GM21447 (cell line): ENCODE data around the gene SHTN1.

Source experiments
- ATAC-seq: cut with Tn5 transposase; IDR thresholded peaks from one replicate; pipeline ENCODE4 v1.9.1; 2021; ENCODE audit not compliant: unreplicated experiment

The SHTN1 gene

DNA sequence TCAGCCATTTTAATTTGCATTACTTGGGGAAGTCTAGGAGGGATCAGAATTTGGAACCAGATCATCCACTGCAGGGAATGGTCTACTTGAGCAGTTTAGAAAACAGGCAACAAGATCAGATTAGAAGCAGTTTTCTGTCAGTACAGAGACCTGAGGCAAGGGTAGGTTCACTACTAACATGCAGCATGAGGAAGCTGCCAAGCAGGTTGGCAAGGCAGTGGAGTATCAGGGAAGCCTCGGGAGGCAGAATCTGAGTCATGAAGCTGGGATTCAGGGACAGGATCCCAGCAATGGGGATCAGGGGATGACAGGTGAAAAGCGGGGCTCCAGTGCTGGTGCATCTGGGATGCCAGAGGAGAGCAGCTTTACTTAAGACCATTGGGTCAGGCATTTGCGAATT is 127.6 kb downstream of the SHTN1 start:
- no peak for ATAC-seq

DNA sequence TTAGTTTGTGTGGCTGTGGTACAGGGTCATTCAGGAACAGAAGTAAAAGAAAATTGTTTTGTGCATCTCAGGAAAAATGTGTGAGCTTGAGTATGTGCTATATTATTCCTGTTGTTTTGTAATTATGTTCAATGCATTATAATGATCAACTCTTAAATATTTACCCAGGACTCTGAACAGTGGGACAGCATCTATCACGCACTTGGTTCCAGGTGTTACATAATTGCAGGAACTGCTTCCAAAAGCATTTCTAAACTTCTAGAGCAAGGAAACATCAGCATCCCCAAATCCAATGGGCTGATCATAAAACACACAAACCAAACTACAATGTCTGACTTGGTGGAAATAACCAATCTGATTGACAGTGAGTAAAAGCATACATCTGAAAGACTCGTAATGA is 129.1 kb downstream of the SHTN1 start:
- ATAC-seq = no peak

GRCh38 chr10:116873134-116873533 is 131.9 kb downstream of the SHTN1 start:
- ATAC-seq = no peak

GRCh38 chr10:116870949-116871348 is 134.0 kb downstream of the SHTN1 start:
- no peak for ATAC-seq

- no peak for ATAC-seq
Measured at GRCh38 chr10:116868722-116869121, 136.3 kb downstream of the SHTN1 start.

DNA sequence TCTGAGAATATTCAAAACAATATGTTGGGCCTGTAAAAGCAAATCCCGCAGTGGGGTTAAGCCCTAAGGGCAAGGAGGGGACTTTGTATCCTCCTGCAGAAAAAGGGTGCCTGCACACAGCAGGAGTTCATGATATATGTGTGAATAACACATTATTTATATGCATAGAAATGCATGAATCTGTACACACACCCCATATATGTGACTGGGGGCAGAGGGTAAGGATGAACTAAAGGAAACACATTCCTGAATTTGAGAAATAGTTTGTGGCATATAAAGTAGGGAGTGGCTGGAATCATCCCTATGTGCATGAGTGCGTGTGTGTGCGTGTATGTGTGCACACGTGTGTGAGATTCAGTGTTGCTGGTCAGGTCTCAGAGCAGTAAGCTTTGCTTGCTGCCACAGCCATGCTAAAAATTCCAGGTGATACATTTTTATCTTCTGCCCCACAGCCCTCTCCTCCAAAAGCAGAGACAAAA is 136.8 kb downstream of the SHTN1 start:
- ATAC-seq = no peak

DNA sequence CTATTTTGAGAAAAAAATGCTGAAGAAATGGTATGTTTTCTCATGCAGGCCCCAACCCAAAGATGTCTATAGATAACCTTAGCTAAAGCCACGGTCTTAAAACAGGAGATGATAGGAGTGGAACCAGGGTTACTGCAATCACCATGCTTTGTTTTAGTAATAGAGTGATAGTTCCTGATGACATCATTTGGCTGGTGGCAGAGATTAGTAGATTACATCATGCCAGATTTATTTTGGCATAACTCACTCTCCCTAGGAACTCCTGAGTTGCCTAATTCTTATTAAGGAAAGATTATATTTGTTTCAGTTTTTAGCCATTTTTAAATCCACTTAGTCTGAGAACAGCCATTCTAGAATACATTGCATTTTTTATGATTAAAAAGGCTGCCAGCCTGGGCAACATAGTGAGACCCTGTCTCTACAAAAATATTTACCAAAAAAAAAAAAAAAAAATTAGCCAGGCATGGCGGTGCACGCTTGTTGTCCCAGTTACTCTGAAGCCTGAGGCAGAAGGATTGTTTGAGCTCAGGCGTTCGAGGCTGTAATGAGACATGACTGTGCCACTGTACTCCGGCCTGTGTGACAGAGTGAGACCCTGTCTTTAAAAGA is 137.9 kb downstream of the SHTN1 start:
- no peak for ATAC-seq

DNA sequence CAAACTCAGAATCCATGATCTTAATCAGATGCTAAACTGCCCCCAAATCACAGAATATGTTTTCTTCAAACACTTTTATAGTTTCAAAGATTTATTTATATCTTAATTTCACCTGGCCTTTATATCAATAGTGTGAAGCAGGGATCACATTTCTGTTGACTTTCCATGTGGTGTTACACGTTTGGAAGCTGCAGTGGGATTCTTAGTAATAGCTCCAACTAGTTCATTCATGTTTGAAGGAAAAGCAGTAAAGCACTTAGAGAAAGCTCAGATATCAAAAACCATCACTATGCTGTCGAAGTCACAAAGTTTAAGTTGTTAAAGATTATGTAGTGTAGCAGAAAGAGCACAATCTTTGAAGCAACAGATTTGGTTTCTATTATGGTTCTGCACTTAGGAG is 138.9 kb downstream of the SHTN1 start:
- no peak for ATAC-seq

DNA sequence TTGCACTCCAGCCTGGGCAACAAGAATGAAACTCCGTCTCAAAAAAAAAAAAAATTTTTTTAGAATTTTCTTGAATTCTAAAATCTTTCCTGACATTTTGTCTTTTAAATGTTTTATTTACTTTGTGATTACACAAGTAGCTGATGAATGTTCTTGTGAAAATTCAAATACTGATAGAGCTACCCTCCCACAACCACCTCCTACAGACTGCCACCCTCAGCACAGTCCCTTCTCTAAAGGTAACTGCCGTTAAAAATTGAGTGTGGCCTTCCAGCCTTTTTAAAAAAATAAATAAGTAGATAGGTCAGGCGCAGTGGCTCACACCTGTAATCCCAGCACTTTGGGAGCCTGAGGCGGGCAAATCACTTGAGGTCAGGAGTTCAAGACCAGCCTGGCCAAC is 140.6 kb downstream of the SHTN1 start:
- no peak for ATAC-seq

- ATAC-seq = no peak
Measured at GRCh38 chr10:116861796-116862195, 143.2 kb downstream of the SHTN1 start.

- ATAC-seq = no peak
Measured at GRCh38 chr10:116857156-116857555, 147.8 kb downstream of the SHTN1 start.

GRCh38 chr10:116853701-116854100 is 151.3 kb downstream of the SHTN1 start:
- no peak for ATAC-seq

DNA sequence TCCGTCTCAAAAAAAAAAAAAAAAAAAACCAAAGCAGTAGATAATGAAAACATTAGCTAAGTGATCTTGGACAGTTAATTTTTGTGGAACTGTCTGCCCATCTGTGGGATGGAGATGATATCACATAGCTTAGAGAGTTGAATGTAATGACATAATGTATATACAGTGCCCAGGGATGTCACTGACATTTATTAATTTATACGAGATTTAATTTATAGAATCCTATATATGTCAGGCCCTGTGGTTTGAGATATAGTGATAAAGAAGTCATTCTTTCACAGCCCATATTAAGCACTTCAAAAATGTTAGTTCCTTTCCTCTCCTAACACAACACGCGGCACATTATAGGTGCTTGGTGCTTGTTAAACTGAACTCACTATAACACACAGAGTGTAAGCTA is 151.7 kb downstream of the SHTN1 start:
- no peak for ATAC-seq

DNA sequence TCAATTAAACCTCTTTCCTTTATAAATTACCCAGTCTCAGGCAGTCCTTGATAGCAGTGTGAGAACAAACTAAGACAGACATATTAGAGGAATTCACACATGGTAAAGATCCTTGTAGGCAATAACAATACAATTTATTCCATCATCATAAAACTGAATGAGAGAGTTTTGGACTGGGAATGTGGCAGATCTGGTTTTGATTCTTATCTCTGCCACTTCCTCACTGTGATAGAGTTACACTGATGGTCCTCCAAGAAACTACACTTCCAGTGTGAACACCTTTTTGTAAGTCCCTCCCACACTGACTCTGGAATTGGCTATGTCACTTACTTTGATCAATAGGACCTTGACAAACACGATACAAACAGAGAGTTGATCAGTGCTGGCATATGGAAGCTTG is 152.7 kb downstream of the SHTN1 start:
- ATAC-seq = no peak

DNA sequence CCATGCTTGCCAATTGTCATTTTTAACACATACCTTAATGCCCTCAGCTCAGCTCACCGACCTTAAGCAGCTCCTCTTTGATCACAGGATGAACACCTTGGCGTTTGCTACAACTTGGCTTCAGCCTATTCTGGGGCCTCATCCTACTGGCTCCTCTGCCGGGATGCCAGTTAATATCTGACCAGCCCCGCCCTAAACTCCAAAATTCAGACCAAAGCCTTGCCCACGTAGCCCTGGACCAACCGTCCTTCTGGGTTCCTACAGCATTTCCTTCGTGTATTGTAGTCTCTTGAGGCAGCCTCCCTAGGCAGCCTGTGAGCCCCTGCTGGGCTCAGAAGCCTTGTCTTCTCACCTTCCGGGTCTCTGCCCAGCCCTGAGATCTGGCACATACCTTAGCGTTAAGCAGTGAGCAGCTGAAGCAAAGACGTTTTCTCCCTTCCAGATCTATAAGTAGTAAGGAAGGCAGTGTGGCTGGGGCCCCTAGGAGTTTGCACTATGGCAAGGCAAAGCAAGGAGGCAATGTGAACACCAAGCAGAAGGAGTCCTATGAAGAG is 154.9 kb downstream of the SHTN1 start:
- no peak for ATAC-seq

DNA sequence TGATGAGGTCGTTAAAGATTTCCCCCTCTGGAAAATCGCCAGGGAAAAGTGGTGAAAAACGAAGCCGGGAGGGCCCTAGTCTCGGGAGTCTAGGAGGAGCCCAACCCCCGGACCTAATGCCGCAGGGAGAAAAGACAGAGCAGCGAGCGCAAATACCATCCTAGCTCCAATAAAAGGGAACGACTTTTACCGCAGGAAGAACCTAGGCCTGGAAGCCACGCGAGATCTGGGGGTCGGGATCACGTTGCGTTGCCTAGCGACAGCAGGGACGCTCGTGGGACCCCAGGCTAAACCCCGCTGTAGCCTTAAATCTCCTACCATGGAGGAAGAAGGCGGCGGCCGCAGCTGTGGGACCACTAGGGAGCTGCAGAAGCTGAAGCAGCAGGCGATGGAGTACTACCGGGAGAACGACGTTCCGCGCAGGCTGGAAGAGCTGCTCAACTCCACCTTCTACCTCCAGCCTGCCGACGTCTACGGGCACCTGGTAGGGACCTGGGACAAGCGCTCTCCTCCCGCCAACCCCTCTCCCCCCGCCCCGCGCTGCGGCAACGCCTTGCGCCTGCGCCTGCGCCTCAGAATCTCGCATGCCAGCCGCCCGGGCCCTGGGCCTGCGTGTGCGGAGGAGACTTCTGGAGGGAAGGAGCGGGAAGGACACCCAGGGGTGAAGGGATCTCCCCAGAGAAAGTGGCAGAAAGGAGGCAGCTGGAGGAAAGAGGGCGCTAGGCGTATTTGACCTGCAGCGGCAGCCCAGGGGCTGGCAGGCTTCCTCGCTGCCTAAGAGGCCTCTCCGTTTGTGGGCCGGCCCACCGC is 155.5 kb downstream of the SHTN1 start, which contains the start of gene ENO4:
Gene ENO4 (plus strand): TSS at position 252 of the 810 bp plus-strand sequence. CDS start 68 bp downstream, at position 320.
- peak; percentile 53 for ATAC-seq

- ATAC-seq = no peak
Measured at GRCh38 chr10:116848944-116849247, 156.1 kb downstream of the SHTN1 start.

DNA sequence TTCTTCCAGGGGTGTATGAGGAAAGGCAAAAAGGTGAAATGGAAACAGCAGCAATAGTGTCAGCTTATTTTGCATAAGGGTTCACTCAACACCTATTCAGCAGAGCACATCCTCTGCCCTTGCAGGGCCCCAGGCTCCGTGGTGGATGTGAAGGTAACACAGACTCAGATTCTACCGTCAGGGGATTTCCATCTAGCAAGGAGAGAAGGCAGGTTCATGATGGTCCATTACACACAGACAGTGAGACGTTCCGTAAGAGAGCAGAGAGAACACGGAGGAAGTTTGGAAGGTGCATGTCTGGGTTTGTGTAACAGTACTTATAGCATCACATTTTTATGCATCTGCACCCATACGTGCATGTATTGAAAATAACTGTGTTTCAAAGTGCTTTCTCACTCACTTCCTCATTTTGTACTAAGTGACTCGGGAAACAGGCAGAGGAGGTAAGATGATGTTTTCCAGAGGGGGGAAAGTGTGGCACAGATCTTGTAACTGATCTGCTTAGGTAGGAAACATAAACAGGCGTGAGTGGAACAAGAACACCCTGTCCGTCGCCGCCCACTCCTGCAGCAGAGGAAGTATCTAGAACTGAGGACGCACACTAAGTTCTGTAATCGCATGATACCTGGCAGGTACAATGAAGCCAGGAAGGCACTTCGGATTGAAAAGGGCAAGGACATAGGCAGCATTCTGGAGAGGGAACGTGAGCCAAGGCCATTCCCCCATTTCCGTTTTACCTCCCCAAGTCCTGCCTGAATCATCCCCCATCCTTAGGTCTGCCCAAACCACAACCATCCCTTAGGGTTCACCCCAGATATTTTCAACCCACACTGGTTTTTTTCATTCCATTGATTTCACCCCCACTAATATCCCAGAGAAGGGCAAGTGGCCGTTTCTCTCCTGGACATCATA is 156.7 kb downstream of the SHTN1 start:
- peak; percentile 68 for ATAC-seq

DNA sequence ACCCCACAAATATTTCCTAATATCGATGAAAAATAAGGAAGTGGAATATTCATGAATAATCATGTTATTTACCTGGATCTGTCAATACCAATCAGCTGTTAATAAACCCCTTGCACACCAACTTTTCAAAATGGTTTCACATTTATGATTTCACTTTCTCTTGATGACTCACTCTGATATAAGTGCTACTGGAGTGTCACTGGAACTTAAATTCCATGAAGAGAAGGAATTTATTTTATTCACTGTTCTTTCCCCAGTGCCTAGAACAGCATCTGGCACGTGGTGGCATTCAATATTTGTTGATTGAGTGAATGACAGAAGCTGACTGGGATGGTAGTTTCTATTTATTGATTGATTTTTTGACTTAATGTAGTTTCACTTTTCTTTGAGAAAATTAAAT is 159.2 kb downstream of the SHTN1 start:
- no peak for ATAC-seq

GRCh38 chr10:116840389-116841075 is 164.5 kb downstream of the SHTN1 start:
- no peak for ATAC-seq
